HG03439 (cell line): ENCODE results near the gene APRT.

Experiments
- ATAC-seq: cut with Tn5 transposase; IDR thresholded peaks from one replicate; pipeline ENCODE4 v1.9.1; 2021; ENCODE audit warnings: mild to moderate bottlenecking, moderate library complexity; ENCODE audit not compliant: unreplicated experiment

APRT gene

DNA sequence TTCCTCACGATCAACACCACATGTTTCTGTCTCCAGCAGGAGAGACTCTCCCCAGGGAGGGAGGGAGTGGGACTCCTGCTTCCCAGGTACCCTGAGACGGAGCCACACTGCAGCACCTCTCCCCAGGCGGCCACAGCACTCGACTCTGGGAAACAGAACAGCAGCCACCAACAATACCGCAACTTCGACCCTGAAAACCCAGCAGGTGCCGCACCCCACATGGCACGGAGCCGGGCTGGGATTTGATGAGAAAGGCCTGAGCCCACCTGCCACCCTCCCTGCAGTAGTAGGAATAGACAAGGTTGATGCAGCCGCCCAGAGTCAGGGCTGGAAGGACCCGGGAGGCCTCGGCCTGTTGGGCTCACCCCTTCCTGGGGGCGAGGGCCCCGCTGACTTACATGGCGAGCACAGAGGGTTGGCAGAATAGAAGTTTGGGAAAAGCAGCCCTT, 30.6 kb upstream of the APRT start:
- ATAC-seq: no peak

GRCh38 chr16:88841521-88842307, 30.0 kb upstream of the APRT start:
- no peak for ATAC-seq

- ATAC-seq: no peak
These were observed 29.0 kb upstream of the APRT start for GRCh38 chr16:88840600-88841215.

- no peak for ATAC-seq
These were observed 28.2 kb upstream of the APRT start for GRCh38 chr16:88839745-88840599.

- no peak for ATAC-seq
These were observed 27.4 kb upstream of the APRT start for GRCh38 chr16:88839026-88839529.

GRCh38 chr16:88838566-88838965, 26.8 kb upstream of the APRT start:
- ATAC-seq: no peak

- ATAC-seq: no peak
These were observed 26.1 kb upstream of the APRT start for GRCh38 chr16:88837806-88838205.

GRCh38 chr16:88836791-88837190, 25.1 kb upstream of the APRT start:
- no peak for ATAC-seq

GRCh38 chr16:88835818-88836217, 24.1 kb upstream of the APRT start:
- ATAC-seq: no peak

DNA sequence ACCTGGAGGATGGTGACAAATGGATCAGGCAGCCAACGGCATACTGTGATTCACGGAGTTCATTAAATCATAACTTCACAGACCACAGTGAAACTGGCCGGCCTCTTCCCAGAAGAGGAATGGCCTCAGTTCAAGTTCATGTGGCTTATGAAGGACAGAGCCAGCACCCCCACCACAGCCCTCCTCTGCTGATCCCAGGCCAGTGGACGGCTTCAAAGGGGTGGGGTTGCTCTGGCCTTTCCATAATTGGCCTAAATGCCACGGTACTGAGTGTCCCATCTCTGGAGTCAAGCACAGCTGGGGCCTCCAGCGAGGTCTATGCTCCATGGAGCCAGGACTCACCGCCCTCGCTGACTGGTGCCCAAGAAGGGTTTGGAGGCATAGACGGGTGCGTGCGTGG, 23.7 kb upstream of the APRT start:
- no peak for ATAC-seq

DNA sequence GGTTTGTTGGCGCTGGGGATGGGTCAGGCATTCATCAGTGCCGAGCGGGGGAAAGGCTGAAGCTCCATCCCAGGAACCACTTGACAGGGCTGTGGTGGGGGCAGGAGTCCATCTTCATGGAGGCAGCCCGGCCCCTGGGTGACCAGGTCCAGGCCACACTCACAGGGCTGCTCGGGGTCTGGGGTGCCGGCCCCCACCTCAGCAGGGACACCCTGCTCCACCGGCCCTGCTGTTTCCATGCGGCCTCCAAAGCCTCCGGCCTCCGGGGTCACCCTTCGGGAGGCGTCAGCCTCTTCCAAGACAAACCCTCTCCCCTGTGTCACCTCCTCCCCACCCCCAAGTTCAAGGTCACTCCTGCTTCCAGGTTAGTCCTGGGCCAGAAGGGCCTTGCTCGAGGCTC, 22.9 kb upstream of the APRT start:
- no peak for ATAC-seq

DNA sequence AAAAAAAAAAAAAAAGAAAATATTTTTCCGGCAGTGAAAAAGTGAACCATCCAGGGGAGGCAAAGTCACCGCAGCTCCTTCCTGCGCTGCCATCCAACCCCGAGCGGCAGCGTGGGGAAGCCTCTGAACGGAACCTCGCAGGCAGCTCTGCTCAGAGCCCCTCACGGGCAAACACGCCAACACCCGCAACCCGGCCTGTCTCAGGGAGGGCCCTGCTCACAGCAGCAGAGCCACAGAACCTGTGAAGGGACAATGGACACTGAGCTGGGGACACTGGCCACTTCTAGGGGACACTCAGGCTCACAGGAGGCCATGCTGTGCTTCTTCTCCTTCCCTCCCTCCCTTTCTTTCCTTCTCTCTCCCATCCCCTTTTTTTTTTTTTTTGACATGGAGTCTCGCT, 21.4 kb upstream of the APRT start:
- ATAC-seq: no peak

DNA sequence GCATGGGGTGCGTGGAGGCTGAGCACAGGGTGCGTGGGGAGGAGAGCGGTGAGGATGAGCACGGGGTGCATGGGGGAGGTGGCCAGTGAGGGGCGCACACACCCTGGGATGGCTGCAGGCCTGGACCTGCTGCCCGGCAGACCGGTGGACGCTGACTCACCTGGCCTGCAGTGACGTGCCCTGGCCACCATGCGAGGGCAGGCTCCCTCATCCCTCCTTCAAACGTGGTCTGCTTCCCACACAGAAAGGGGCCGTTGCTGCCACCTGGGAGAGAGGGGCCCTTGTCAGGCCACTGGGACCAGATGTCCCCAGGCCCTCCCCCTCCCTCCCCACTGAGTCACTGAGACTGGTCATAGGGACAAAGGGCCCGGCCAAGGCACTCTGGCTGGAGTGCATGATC, 20.1 kb upstream of the APRT start:
- ATAC-seq: no peak

- ATAC-seq: no peak
These were observed 19.1 kb upstream of the APRT start for GRCh38 chr16:88830783-88831182.

DNA sequence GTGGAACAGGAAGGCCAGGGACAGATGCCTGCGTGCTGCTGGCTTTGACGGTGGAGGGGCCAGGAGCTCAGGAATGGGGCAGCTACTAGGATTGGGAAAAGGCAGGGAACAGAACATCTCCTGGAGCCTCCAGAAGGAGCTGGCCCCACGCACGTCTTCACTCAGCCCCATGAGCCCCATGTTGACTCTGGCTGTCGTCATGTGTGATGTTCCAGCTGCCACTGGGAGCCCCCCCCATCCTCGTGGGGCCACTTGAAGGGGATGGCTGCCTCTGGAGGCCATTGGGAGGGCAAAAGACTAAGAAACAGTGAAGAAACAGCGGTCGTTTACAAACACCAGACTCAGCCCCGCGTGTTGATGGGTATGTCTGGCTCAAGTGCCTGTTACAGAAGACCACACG, 18.5 kb upstream of the APRT start:
- no peak for ATAC-seq

DNA sequence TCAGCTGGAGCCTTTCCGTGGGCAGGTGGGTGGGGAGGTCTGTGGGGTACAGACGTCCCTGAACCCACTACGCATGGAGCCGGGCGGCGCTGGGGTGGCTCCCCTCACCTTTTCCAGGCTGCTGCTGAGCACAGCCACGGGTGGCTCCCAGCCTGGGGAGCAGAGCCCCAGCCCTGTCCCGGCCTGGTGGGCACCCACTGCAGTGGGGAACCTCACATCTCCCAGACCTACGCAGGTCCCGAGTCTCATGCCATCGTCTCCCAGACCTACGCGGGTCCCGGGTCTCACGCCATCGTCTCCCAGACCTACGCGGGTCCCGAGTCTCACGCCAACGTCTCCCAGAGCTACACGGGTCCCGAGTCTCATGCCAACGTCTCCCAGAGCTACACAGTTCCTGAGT, 17.0 kb upstream of the APRT start:
- no peak for ATAC-seq

GRCh38 chr16:88827727-88828126, 16.0 kb upstream of the APRT start:
- ATAC-seq: no peak

DNA sequence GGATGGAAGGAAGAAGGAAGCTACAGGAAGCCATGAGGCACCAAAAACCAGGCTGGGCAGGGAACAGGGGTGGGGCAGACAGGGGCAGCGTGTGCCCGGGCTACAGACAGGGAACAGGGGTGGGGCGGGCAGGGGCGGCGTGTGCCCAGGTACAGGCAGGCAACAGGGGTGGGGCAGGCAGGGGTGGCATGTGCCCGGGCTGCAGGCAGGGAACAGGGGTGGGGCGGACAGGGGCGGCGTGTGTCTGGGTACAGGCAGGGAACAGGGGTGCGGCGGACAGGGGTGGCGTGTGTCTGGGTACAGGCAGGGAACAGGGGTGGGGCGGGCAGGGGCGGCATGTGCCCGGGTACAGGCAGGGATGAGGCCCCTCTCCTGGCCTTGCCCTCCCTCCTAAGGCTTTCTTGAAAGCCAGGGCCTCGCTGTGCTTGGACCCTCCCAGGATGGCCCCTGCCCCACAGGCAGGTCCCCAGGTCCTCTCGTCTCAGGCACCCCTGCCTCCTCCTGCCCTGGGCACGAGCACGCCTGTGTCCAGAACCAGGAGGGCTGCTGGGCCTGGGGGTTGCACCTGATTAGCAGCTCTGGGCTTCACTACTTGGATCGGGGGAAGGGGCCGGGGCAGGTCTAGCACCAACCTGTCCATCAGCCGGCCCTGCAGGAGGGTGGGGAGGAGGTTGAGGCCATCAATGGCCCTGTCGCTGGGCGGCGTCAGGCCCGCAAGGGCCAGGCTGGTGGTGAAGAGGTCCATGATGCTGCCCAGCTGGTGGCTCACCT, 14.5 kb upstream of the APRT start:
- ATAC-seq: no peak

GRCh38 chr16:88825146-88825545, 13.4 kb upstream of the APRT start:
- no peak for ATAC-seq

GRCh38 chr16:88824256-88825077, 12.7 kb upstream of the APRT start:
- ATAC-seq: no peak
